ENCODE measurements around the gene EFNB3.

DNA sequence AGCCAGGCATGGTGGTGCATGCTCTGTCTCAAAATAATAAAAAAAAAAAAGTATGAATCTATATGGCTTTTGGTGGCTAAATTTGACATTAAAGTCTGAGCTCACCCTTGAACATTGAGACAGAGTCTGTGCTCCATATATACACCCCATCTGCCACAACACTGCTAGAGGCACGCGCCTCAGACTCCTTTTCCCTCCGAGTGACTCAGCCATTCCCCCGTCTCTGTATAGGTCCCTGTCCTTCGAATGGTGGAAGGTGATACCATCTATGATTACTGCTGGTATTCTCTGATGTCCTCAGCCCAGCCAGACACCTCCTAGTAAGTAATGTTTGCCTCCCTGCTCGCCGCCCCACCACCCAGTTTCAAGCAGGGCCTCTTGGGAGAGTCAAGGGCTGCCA, 4.5 kb upstream of the EFNB3 start:
- TF ChIP-seq, protein P1, sequence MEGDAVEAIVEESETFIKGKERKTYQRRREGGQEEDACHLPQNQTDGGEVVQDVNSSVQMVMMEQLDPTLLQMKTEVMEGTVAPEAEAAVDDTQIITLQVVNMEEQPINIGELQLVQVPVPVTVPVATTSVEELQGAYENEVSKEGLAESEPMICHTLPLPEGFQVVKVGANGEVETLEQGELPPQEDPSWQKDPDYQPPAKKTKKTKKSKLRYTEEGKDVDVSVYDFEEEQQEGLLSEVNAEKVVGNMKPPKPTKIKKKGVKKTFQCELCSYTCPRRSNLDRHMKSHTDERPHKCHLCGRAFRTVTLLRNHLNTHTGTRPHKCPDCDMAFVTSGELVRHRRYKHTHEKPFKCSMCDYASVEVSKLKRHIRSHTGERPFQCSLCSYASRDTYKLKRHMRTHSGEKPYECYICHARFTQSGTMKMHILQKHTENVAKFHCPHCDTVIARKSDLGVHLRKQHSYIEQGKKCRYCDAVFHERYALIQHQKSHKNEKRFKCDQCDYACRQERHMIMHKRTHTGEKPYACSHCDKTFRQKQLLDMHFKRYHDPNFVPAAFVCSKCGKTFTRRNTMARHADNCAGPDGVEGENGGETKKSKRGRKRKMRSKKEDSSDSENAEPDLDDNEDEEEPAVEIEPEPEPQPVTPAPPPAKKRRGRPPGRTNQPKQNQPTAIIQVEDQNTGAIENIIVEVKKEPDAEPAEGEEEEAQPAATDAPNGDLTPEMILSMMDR (IDR thresholded peaks at IDR 0.05): no peak
- TF ChIP-seq POLR2A (IDR thresholded peaks at IDR 0.05): no peak
